Testis (tissue), 2 donors: Measurements from ENCODE around the gene NCAM1.

ENCODE experiments used
- CTCF ChIP-seq, 3 experiments: fragments of 450-650 bp in 2 of 3; fragments of 200-600 bp in 1 of 3; sonication (generic) in 1 of 3; IDR thresholded peaks; one replicate each; pipeline ENCODE4 v1.5.1; 2016 to 2019; ENCODE audit warnings: antibody characterized with exemption in 3 of 3, mild to moderate bottlenecking in 2 of 3, moderate library complexity in 1 of 3
- POLR2A ChIP-seq: fragments of 450-650 bp; IDR thresholded peaks from one replicate; pipeline ENCODE4 v1.6.1; 2017; ENCODE audit warnings: antibody characterized with exemption, mild to moderate bottlenecking, moderate library complexity

GRCh38 chr11:113304916-113305315, 343.7 kb downstream of the NCAM1 start:
- no peak for TF ChIP-seq CTCF (IDR thresholded peaks at IDR 0.05)
- TF ChIP-seq POLR2A = no peak
